Mesenteric fat pad (tissue), 1 donor: Measurements from ENCODE around the gene CRYM. TPM values are rescaled to one million over a fixed set of nuclear protein-coding genes. Genes with fewer than 3 reads are reported as not detected.
"Not testable (repeated sequence)": the region's sequence is repeated elsewhere in the genome, so short reads cannot be mapped to it uniquely, and the experiment has no call there.

Experiments used
- DNase-seq: peaks from one replicate; pipeline ENCODE4 v3.0.0-alpha.2; 2020; ENCODE audit warnings: low spot score
- total RNA-seq: library from RNA; stranded (reverse); fragmentation: NEBNext Ultra II Directional; extraction: Animal tissue kit (Norgen Biotek cat#: 25700); gene quantifications from one replicate; pipeline ENCODE4 v1.2.1, GENCODE V29; 2021
- donor health status: DM: yes; HTN: yes; CAD: no.

CRYM gene
- total RNA-seq, 1 donor from 2014 or later: not detected

- no peak for DNase-seq
These were observed 3.8 kb upstream of the CRYM start for GRCh38 chr16:21281698-21282389.

DNA sequence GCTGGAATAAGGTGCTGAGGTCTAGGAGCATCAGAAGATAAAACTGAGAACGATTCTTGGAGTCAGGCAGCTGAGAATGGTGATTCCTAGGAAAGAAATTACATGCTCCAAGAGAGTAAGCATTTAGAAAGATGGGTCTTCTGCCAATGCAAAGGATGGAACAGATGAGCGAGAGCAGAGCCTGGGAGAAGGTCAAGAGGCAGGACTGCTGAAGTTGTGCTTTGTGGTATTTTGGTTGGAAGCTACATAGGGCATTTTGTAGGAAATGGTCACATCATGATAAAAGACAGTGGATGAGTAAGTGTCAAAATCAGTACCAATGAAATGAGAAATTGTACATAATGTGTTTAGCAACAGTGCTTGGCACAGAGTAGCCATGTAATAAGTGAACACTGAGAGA, 1.4 kb upstream of the CRYM start:
- no peak for DNase-seq

DNA sequence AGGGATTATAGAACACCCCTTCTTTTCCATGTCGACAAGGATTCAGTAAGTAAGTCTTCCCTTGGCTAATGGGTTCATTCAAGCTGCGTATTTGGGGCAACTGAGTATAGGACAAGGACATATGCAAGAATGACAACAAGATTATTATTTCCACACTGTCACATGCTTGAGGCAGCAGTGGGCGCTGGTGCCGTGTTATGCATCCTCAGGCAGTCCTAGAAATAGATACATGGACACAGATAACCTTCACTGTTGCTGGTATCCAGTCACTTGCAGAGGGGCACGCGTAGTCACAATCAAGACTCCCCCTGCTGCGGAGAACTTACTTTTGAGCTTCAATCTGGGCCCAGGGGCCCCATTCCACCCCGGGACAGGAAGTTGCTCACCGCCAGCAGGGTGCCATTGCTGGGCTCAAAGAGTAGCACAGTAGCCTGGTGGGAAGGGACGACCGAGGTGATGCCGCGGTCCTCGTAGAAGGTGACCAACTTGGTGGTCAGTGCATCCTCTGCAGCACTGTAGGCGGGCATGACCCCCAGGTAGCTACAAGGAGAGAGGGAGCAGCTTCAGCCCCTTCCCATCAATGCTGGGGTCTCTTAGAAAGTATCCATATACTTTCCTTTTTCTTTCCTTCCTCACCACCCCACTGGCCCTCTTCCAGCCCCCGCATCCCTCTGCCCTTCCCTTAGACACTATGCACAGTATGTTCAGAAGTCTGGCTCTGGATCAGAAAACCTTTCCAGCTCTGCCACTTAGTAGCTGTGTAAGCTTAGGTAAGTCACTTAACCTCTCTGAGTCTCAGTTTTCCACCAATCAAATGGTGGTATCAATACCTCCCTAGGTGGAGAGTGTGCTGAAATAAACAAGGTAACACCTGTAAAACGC, 804 bp downstream of the CRYM start:
- DNase-seq: no peak

GRCh38 chr16:21276090-21276489, 2.0 kb downstream of the CRYM start:
- no peak for DNase-seq

DNA sequence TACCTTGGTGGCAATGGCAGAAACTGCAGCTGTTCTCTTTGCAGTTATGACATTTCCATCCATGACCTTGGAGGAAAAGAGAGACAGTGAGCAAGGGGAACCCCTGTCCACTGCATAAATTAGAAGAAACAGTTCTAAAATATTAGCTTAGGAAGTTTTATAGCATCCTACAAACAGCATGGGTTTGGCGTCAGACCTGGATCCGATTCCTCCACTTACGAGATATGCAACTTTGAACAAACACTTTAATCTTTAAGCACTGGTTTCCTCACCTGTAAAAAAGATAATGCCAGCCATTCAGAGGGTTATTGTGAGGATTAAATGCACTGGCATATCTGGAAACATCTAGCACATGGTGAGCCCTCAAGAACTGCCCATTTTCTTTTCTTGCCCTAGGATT, 2.6 kb downstream of the CRYM start:
- no peak for DNase-seq

DNA sequence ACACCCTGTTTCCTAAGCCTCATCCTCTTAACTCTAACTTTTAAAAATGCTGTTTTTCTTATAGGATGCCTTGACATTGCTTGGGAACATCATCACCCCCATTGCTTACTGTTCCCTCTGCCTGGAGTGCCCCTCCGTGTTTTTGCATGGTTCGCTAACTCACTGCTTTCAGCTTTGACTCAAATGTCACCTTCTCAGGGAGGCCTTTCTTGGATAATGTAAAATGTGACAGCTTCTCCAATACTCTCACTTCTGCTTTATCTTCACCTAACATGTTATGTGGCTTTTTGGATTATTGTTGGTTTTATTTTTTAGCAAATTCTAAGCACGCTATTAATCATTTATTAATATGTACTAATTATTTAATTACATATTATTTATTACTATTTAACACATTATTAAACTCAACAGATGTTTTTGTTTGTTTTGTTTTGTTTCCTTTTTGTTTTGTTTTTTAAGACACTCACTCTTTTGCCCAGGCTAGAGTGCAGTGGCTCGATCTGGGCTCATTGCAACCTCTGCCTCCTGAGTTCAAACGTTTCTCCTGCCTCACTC, 3.8 kb downstream of the CRYM start:
- DNase-seq: no peak

GRCh38 chr16:21272763-21273162, 5.3 kb downstream of the CRYM start:
- DNase-seq: not testable (repeated sequence)

GRCh38 chr16:21272253-21272652, 5.8 kb downstream of the CRYM start:
- DNase-seq: no peak

DNA sequence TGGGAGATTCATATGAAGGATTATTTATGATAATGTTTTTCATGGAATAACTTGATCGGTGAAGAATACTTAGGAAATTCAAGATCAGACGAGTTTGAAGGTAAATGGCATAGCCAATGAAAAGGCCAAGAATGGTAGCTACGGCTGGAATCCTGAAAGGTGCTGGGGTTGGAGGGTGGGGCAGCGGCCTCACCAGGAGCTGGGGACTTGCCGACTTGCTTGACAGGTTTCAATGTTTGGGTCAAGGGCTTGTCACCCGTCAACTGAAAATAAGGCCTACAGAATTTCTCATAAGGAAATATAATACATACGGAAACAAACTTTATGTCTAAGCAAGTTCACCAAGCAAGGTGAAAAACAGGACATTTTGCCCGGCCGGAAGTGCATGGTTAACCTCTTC, 9.9 kb downstream of the CRYM start:
- no peak for DNase-seq

GRCh38 chr16:21267298-21267697, 10.8 kb downstream of the CRYM start:
- no peak for DNase-seq

DNA sequence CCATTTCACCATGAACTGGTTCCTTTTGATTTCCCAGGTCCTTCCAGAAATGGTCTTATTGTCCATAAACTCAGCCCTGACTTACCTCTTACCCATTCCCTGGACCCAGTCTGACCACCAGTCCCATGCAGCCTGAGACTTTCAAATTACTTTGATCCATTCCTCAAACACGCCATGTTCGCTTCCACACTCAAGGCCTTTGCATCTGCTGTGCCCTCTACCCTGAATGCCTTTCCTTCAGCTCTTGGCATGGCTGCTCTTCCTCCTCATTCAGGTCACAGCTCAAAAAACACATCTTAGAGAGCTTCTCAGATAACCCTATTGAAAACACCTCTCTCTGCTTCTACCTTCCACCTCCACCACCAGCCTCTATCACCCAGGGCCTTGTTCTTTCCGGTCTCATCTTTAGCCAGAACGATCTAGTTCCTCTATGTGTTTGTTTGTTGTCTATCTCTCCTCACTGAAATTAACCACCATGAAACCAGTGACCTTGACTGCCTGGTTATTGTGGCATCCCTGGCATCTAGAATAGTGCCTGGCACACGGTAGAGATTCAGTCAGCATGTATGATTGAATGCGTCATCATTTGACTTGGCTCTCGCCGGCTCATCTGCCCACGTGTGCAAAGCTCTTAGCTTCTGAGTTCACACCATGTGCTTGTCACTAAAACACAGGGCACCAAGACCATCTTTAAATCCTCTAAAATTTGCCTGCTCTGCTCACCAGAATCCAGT, 12.8 kb downstream of the CRYM start:
- DNase-seq: no peak

DNA sequence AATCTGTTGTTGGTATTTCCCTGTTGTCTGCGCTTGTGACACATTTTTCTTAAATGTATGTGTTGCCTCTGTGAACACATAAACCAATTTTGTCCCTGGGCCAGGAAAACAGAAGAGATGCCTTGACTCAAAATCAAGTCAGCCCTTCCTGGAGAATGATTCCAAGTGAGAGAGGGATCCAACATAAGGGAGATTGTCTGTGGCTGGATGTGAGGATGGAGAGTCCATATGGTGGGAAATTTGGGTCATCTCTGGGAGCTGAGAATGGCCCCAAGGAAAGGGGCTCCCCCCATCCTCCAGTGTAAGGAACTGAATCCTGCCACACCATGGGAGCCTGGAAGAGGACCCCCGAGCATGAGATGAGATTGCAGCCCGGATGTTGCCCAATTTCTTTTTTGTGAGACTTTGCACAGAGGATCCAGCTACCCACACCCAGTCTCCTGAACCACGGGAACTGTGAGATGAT, 13.5 kb downstream of the CRYM start:
- no peak for DNase-seq

- no peak for DNase-seq
These were observed 14.2 kb downstream of the CRYM start for GRCh38 chr16:21263640-21264570.

- DNase-seq: no peak
These were observed 15.1 kb downstream of the CRYM start for GRCh38 chr16:21262779-21263639.

DNA sequence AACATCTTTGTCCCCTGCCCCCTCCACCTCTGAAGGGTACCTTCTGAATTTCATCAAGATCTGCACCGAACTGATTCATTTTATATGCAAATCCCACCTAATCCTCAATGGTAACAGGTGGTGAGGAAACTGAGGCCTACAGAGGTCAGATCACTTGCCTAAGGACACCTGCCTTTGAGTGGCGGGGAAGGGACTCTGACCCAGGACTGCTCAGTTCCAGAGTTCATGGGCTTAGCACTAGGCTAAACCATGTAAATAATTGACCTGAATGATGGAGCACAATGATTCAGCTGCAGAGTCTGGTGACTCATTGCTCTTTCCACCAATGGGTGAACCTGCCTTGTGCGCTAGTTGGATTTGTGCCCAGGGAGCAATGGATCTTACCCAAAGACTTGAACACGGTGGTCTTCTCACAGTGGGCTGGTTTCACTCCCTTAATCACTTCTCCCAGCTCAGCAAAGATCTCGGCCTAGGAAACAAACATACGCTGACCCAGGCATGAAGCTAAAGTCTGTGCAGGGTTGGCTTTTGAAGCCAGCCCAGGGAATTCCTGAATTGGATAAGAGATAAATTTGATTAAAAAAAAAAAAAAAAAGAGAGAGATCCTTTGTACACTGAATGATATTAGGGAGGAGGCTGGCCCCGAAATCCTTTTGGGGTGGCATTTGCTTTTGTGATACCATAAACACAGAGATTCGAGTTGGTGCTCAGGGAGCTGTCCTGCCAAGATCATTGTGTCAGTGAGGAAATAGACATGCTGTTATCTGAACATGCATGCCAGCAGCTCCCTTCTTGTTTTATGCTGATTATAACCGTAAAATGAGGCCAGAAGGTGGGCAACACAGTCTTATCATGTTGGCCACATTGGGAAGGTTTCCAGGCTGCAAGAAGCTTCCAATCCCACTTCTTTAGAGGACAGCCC, 17.0 kb downstream of the CRYM start:
- no peak for DNase-seq

DNA sequence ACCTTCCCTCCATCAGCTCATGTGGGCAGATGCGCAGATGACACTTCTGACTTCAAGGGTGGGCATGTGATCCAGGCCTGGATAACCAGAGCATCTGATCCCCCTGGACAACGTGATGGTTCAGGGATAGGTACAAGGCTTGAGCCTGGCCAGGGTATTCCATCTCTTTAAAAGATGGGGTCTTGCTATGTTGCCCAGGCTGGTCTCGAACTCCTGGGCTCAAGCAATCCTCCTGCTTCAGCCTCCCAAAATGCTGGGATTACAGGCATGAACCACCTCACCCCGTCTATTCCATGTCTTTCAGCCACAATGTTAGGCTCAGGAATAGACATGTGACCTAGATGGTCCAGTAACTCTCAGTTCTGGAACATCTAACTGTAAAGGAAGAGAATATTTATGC, 20.8 kb downstream of the CRYM start:
- DNase-seq: no peak

- no peak for DNase-seq
These were observed 21.5 kb downstream of the CRYM start for GRCh38 chr16:21256636-21257035.

DNA sequence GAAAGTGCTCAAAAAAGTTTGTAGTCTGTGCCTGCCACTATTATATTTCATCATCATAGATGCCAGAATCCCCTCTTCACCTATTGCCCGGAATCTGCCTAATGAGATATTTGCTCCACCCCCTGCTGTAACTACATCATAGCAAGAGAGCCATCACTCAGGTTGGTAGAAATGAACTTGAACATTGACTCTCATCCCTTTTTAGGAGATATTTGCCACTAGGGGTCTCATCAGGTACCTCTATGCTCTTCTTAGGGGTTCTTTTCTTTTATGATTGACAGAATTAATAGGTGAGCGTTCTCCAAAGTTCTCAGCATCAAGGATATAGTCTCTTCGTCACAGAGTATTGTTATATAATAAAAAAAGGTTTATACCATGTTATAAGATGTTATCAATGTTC, 24.6 kb downstream of the CRYM start:
- no peak for DNase-seq
